Keratinocyte (primary cell): ENCODE data around the gene KCNG2.

Experiments
- CTCF ChIP-seq, 3 experiments: IDR thresholded peaks in 1 of 3; conservative IDR thresholded peaks in 1 of 3; optimal IDR thresholded peaks in 1 of 3; 2 replicates in 2 of 3; 3 replicates in 1 of 3; pipeline versions ENCODE3 to v1.5.1; 2011; ENCODE audit warnings: low read length in 3 of 3, mild to moderate bottlenecking in 3 of 3, moderate library complexity in 2 of 3, control low read depth in 1 of 3, inconsistent platforms in 1 of 3; ENCODE audit not compliant: insufficient read depth in 2 of 3; ENCODE audit errors: extremely low read depth in 1 of 3
- EZH2 ChIP-seq: IDR thresholded peaks from one replicate; pipeline ENCODE4 v1.6.1; 2012; ENCODE audit warnings: inconsistent platforms, mild to moderate bottlenecking, low read length, moderate library complexity

GRCh38 chr18:79876497-79876896 is 78.8 kb downstream of the KCNG2 start:
- TF ChIP-seq CTCF (optimal IDR thresholded peaks at IDR 0.05 in 1 of 3, IDR thresholded peaks at IDR 0.05 in 1 of 3, conservative IDR thresholded peaks at IDR 0.05 in 1 of 3; ENCODE audit: extremely low read depth in 1 of 3, insufficient read depth in 2 of 3, low read length in 3 of 3) (peak in 1 of 3 experiments; percentile 9), EZH2 (no peak)
